Ovary (tissue), 9 donors: ENCODE measurements around the gene ZC3H10. TPM values are rescaled to one million over a fixed set of nuclear protein-coding genes. Genes with fewer than 3 reads are reported as not detected.

Experiments used
- DNase-seq, 5 donors: peaks; one replicate each; pipeline ENCODE4 v3.0.0-alpha.2; 2019 to 2020
- H3K27ac ChIP-seq, 2 donors: fragments of 200-600 bp; one replicate each; pipeline versions ENCODE4 v1.5.1 to v1.8.0; 2019 to 2022
- H3K27me3 ChIP-seq: fragments of 200-600 bp; one replicate; pipeline ENCODE4 v1.8.0; 2022
- H3K36me3 ChIP-seq: fragments of 200-600 bp; sonication (generic); one replicate; pipeline ENCODE4 v1.5.1; 2019
- H3K4me1 ChIP-seq: one replicate; pipeline ENCODE4 v1.8.1; 2013; ENCODE audit warnings: mild to moderate bottlenecking, moderate library complexity; ENCODE audit not compliant: insufficient read depth
- H3K4me3 ChIP-seq: fragments of 200-600 bp; sonication (generic); one replicate; pipeline ENCODE4 v1.5.1; 2017
- H3K9me3 ChIP-seq, 2 donors: fragments of 200-600 bp in 1 of 2; sonication (generic) in 1 of 2; one replicate each; pipeline versions ENCODE4 v1.5.1 to v1.8.1; 2013 to 2019; ENCODE audit warnings: mild to moderate bottlenecking in 1 of 2, moderate library complexity in 1 of 2
- EP300 ChIP-seq: sonication (generic); formaldehyde crosslinking; IDR thresholded peaks from one replicate; pipeline ENCODE4 v1.6.1; 2017; ENCODE audit warnings: antibody characterized with exemption
- POLR2A ChIP-seq: fragments of 450-650 bp; IDR thresholded peaks from one replicate; pipeline ENCODE4 v1.6.1; 2017; ENCODE audit warnings: antibody characterized with exemption, mild to moderate bottlenecking, moderate library complexity
- WGBS, 3 donors: extraction: QIAGEN DNeasy Blood & Tissue Kit in 1 of 3; methylation state at CpG; one replicate each; pipeline versions ENCODE4 v1.1.5 to v1.1.7; 2013 to 2017; 5-methylcytosine and 5-hydroxymethylcytosine counted together
- intact Hi-C, 4 donors: fragments of 100-400 bp; cut with DNase I; formaldehyde crosslinking; loops; one replicate each; pipeline versions ENCODE4 v1.11.0 to v1.15.1; 2022 to 2023
- polyA plus RNA-seq, 2 donors: library from polyadenylated mRNA; stranded (reverse); fragments of 200-250 nt in 1 of 2; fragments of 350-450 nt in 1 of 2; fragmentation: Illumina TruSeq in 1 of 2; extraction: RNeasy Lipid Tissue Mini Kit (QIAGEN cat#74804) in 1 of 2; gene quantifications; one replicate each; pipeline ENCODE4 v1.2.3, GENCODE V29; 2013 to 2014
- total RNA-seq, 7 donors: library from RNA; depleted of rRNA in 2 of 7; stranded (reverse); fragments of >200 nt in 2 of 7; fragmentation: NEBNext Ultra II Directional in 3 of 7; extraction: Animal tissue kit (Norgen Biotek cat#: 25700) in 3 of 7; gene quantifications; one replicate each; pipeline versions ENCODE4 v1.1.0 to v1.2.4, GENCODE V29; 2016 to 2023
- TF ChIP-seq, protein P1 (sequence below), 3 donors: fragments of 450-650 bp in 2 of 3; fragments of 200-600 bp in 1 of 3; IDR thresholded peaks; one replicate each; pipeline versions ENCODE4 v1.5.1 to v1.8.0; 2016 to 2022; ENCODE audit warnings: antibody characterized with exemption in 3 of 3, mild to moderate bottlenecking in 1 of 3
- donor health status: DM: no; HTN: no; CAD: no; lungs with moderate emphysema.
- donor health status: DM: no; HTN: no; CAD: no.
- donor health status: Bipolar disorder and iron deficiency.
- donor health status: DM: yes; HTN: yes; CAD: no.
- donor health status: DM: no; HTN: no; CAD: no.
- donor health status: DM: yes; HTN: yes; CAD: no.

The ZC3H10 gene
- total and polyA plus RNA-seq, 9 donors = 1.8 to 14.7 (median 9.0) TPM

- H3K36me3 ChIP-seq = no peaks in the 10 kb centered on the region
- no peak for DNase-seq
- no peak for TF ChIP-seq EP300
- TF ChIP-seq, protein P1, sequence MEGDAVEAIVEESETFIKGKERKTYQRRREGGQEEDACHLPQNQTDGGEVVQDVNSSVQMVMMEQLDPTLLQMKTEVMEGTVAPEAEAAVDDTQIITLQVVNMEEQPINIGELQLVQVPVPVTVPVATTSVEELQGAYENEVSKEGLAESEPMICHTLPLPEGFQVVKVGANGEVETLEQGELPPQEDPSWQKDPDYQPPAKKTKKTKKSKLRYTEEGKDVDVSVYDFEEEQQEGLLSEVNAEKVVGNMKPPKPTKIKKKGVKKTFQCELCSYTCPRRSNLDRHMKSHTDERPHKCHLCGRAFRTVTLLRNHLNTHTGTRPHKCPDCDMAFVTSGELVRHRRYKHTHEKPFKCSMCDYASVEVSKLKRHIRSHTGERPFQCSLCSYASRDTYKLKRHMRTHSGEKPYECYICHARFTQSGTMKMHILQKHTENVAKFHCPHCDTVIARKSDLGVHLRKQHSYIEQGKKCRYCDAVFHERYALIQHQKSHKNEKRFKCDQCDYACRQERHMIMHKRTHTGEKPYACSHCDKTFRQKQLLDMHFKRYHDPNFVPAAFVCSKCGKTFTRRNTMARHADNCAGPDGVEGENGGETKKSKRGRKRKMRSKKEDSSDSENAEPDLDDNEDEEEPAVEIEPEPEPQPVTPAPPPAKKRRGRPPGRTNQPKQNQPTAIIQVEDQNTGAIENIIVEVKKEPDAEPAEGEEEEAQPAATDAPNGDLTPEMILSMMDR (IDR thresholded peaks at IDR 0.05) = no peak
- no peak for TF ChIP-seq POLR2A
- intact Hi-C loops = no loop called here
- H3K27me3 ChIP-seq = no peaks in the 10 kb centered on the region
- peaks cover 2% of the 10 kb centered on the region for H3K4me1 ChIP-seq
- H3K4me3 ChIP-seq = no peak overlapping the region
- 90 to 92% (median 90%) methylated on average over 19 of the region's 19 CpGs for WGBS, 3 donors
- H3K27ac ChIP-seq = no peak overlapping the region
- no peaks in the 10 kb centered on the region for H3K9me3 ChIP-seq
Measured at GRCh38 chr12:56141946-56142784, 24.1 kb downstream of the ZC3H10 start.

GRCh38 chr12:56143217-56143616 lies 25.2 kb downstream of the ZC3H10 start:
- DNase-seq = no peak
- WGBS, 3 donors = 72 to 79% (median 76%) methylated on average over 4 of the region's 4 CpGs

GRCh38 chr12:56143870-56144269 lies 25.8 kb downstream of the ZC3H10 start:
- Histone ChIP-seq H3K9me3 (no peaks in the 10 kb centered on the region), H3K4me1 (peaks cover 4% of the 10 kb centered on the region), H3K4me3 (no peak overlapping the region), H3K27me3 (no peaks in the 10 kb centered on the region), H3K36me3 (no peaks in the 10 kb centered on the region), H3K27ac (no peak overlapping the region)
- intact Hi-C loops = no loop called here
- no peak for TF ChIP-seq POLR2A
- DNase-seq = no peak
- WGBS, 3 donors = 83 to 86% (median 84%) methylated on average over 8 of the region's 8 CpGs

More at GRCh38 chr12:56143217-56143616, 25.2 kb downstream of the ZC3H10 start:
- H3K27me3 ChIP-seq = no peaks in the 10 kb centered on the region
- intact Hi-C loops = no loop called here
- H3K27ac ChIP-seq = no peak overlapping the region
- H3K4me1 ChIP-seq = peaks cover 4% of the 10 kb centered on the region
- no peaks in the 10 kb centered on the region for H3K9me3 ChIP-seq
- no peaks in the 10 kb centered on the region for H3K36me3 ChIP-seq
- H3K4me3 ChIP-seq = no peak overlapping the region
- TF ChIP-seq EP300 (no peak), POLR2A (no peak)
- TF ChIP-seq, protein P1 (IDR thresholded peaks at IDR 0.05) = no peak

DNA sequence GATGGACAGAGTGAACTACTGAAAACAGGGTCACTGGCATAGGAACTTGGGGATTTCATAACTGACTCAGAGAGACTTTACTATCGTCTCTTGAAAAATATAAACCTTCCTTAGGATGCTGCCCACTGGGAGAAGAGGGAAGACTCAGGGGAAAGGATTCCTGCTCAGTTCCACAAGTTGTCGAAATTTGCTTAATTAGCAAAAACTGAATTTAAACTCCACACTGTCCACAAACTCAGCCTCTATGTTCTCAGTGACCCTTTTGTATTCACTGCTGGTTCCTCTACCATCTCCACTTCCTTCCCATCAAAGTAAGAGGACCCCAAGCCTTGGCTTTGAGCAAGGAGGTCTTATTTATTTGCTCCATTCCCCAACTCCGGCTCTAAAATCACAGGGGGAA lies 27.2 kb downstream of the ZC3H10 start:
- H3K4me1 ChIP-seq = peaks cover 4% of the 10 kb centered on the region
- no peaks in the 10 kb centered on the region for H3K27me3 ChIP-seq
- H3K27ac ChIP-seq = no peak overlapping the region
- no peaks in the 10 kb centered on the region for H3K36me3 ChIP-seq
- WGBS, 3 donors = 69 to 82% (median 79%) methylated on average over 3 of the region's 3 CpGs
- H3K9me3 ChIP-seq = no peaks in the 10 kb centered on the region
- no peak for DNase-seq
- TF ChIP-seq, protein P1 (IDR thresholded peaks at IDR 0.05) = no peak
- TF ChIP-seq EP300 = no peak
- no peak for TF ChIP-seq POLR2A
- intact Hi-C loops = no loop called here
- no peak overlapping the region for H3K4me3 ChIP-seq
